Measurements from ENCODE around the gene SH3D19.

DNA sequence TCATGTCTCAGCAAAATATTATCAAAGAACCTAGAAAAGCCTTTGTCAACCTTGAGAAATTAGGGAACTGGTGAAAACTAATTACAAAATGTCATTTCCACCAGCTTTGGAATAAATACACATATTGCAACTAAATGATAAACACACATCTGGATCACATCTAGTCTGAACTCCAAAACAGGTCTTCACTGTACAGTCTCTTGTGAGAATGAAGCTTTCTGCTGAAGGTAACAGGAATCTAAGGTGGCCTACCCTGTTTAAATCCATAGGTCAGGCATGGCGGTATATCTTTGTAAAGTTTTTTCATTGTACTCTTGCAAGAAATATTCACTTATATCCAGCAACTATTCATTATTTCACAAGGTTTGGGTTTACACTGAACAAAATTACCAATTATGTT is 1.7 kb downstream of the SH3D19 start:
- TF ChIP-seq, protein P1, sequence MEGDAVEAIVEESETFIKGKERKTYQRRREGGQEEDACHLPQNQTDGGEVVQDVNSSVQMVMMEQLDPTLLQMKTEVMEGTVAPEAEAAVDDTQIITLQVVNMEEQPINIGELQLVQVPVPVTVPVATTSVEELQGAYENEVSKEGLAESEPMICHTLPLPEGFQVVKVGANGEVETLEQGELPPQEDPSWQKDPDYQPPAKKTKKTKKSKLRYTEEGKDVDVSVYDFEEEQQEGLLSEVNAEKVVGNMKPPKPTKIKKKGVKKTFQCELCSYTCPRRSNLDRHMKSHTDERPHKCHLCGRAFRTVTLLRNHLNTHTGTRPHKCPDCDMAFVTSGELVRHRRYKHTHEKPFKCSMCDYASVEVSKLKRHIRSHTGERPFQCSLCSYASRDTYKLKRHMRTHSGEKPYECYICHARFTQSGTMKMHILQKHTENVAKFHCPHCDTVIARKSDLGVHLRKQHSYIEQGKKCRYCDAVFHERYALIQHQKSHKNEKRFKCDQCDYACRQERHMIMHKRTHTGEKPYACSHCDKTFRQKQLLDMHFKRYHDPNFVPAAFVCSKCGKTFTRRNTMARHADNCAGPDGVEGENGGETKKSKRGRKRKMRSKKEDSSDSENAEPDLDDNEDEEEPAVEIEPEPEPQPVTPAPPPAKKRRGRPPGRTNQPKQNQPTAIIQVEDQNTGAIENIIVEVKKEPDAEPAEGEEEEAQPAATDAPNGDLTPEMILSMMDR (IDR thresholded peaks at IDR 0.05; ENCODE audit: borderline replicate concordance, extremely low read depth, low read length, poor library complexity, severe bottlenecking) = no peak
- no peak for TF ChIP-seq EZH2 (IDR thresholded peaks at IDR 0.05; ENCODE audit: borderline replicate concordance, low read depth, low read length, severe bottlenecking)
